HG02759 (cell line): ENCODE measurements around the gene PTS.
"Not testable (repeated sequence)": the region's sequence is repeated elsewhere in the genome, so short reads cannot be mapped to it uniquely, and the experiment has no call there.

ENCODE experiments used
- ATAC-seq: cut with Tn5 transposase; IDR thresholded peaks from one replicate; pipeline ENCODE4 v1.9.1; 2021; ENCODE audit warnings: mild to moderate bottlenecking, moderate library complexity; ENCODE audit not compliant: unreplicated experiment

Gene PTS

GRCh38 chr11:112226062-112226830, at the start of gene PTS:
TSS of gene PTS (plus strand) at chr11:112226428. CDS start at chr11:112226444, 16 bp downstream.
- peak; percentile 94 for ATAC-seq

GRCh38 chr11:112177589-112177988, 48.6 kb upstream of the PTS start:
- no peak for ATAC-seq

GRCh38 chr11:112178428-112178827, 47.8 kb upstream of the PTS start:
- no peak for ATAC-seq

- ATAC-seq, result no peak
Measured at GRCh38 chr11:112178936-112179335, 47.3 kb upstream of the PTS start.

- peak; percentile 76 for ATAC-seq
Measured at GRCh38 chr11:112179601-112180000, 46.6 kb upstream of the PTS start.

GRCh38 chr11:112182867-112183266, 43.4 kb upstream of the PTS start:
- ATAC-seq, result no peak

GRCh38 chr11:112185883-112186282, 40.3 kb upstream of the PTS start:
- ATAC-seq, result no peak

GRCh38 chr11:112186304-112186703, 39.9 kb upstream of the PTS start:
- no peak for ATAC-seq

GRCh38 chr11:112195113-112195512, 31.1 kb upstream of the PTS start:
- not testable (repeated sequence) for ATAC-seq

- no peak for ATAC-seq
Measured at GRCh38 chr11:112195951-112196351, 30.3 kb upstream of the PTS start.

- ATAC-seq, result no peak
Measured at GRCh38 chr11:112196519-112197087, 29.6 kb upstream of the PTS start.

- ATAC-seq, result not testable (repeated sequence)
Measured at GRCh38 chr11:112199101-112199500, 27.1 kb upstream of the PTS start.

GRCh38 chr11:112200252-112200651, 26.0 kb upstream of the PTS start:
- ATAC-seq, result no peak

- ATAC-seq, result no peak
Measured at GRCh38 chr11:112206071-112206470, 20.2 kb upstream of the PTS start.

GRCh38 chr11:112210890-112211289, 15.3 kb upstream of the PTS start:
- no peak for ATAC-seq

GRCh38 chr11:112211536-112211935, 14.7 kb upstream of the PTS start:
- ATAC-seq, result no peak

GRCh38 chr11:112212290-112212689, 13.9 kb upstream of the PTS start:
- ATAC-seq, result no peak

GRCh38 chr11:112212710-112213109, 13.5 kb upstream of the PTS start:
- ATAC-seq, result no peak

- ATAC-seq, result no peak
Measured at GRCh38 chr11:112213753-112214152, 12.5 kb upstream of the PTS start.

GRCh38 chr11:112215621-112216020, 10.6 kb upstream of the PTS start:
- ATAC-seq, result no peak

- no peak for ATAC-seq
Measured at GRCh38 chr11:112216561-112217105, 9.6 kb upstream of the PTS start.
